C4-2B (cell line): Measurements from ENCODE around the gene AANAT.

Experiments used
- ZFX ChIP-seq: fragments of 450-650 bp; IDR thresholded peaks from 2 replicates; pipeline ENCODE4 v1.6.1; 2017
- TF ChIP-seq, protein P1 (sequence below): fragments of 450-650 bp; conservative IDR thresholded peaks from 2 replicates; pipeline ENCODE4 v1.5.1; 2017; ENCODE audit warnings: mild to moderate bottlenecking

DNA sequence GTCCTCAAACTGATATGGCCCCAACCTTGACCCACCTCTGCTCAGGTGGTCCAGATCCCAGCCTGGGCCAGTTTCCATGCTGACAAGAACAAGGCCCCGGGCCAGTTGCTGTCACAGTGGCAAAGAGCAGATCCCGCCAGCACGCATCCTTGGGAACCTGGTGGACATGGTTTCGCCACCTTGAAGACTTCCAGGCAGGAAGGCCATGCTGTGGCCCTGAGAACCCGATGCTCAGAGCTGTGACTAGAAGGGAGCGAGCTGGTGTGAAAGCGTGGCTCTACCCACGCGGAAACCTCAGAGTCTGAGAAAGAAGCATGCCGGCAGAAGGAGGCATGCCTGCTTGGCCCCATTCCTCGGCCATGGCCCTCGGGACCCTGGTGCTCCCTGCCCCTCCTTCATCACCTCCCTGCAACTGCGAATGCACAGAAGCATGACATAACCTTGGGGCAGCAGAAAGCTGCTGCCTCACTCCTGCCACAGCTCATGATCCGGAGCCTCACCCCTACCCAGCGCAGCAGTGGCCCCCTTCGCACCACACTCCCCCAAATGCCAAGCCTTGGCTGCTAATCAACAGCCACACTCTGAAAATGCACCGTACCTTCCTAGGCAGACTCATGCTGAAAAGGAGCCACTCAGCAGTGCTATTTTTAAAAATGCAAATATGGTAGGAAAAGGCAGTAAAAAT lies 47.7 kb upstream of the AANAT start:
- TF ChIP-seq, protein P1, sequence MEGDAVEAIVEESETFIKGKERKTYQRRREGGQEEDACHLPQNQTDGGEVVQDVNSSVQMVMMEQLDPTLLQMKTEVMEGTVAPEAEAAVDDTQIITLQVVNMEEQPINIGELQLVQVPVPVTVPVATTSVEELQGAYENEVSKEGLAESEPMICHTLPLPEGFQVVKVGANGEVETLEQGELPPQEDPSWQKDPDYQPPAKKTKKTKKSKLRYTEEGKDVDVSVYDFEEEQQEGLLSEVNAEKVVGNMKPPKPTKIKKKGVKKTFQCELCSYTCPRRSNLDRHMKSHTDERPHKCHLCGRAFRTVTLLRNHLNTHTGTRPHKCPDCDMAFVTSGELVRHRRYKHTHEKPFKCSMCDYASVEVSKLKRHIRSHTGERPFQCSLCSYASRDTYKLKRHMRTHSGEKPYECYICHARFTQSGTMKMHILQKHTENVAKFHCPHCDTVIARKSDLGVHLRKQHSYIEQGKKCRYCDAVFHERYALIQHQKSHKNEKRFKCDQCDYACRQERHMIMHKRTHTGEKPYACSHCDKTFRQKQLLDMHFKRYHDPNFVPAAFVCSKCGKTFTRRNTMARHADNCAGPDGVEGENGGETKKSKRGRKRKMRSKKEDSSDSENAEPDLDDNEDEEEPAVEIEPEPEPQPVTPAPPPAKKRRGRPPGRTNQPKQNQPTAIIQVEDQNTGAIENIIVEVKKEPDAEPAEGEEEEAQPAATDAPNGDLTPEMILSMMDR = no peak
- TF ChIP-seq ZFX = no peak
